Mononuclear cell (primary cell): ENCODE results near the gene RASSF7. TPM values are rescaled to one million over a fixed set of nuclear protein-coding genes. Genes with fewer than 3 reads are reported as not detected.

Experiments
- H3K27me3 ChIP-seq: 2 replicates; pipeline ENCODE4 v1.6.0; 2011; ENCODE audit warnings: low read length, control low read depth; ENCODE audit not compliant: insufficient read depth
- H3K4me1 ChIP-seq: 2 replicates; pipeline ENCODE4 v1.5.1; 2011; ENCODE audit warnings: mild to moderate bottlenecking, low read length, control low read depth; ENCODE audit not compliant: insufficient read depth
- H3K4me3 ChIP-seq: 2 replicates; pipeline ENCODE4 v1.5.1; 2011; ENCODE audit warnings: mild to moderate bottlenecking, low read length, moderate library complexity
- H3K9me3 ChIP-seq: 2 replicates; pipeline ENCODE4 v1.5.1; 2011; ENCODE audit warnings: low read depth, mild to moderate bottlenecking, control low read depth, low read length
- total RNA-seq: library from RNA; depleted of rRNA; stranded (reverse); fragments of >200 nt; gene quantifications from one replicate; pipeline ENCODE4 v1.2.3, GENCODE V29; 2012

The RASSF7 gene
- total RNA-seq, 1 donor, result 16.6 TPM

- Histone ChIP-seq H3K4me1 (peaks cover 41% of the 10 kb centered on the region), H3K9me3 (no peaks in the 10 kb centered on the region), H3K27me3 (no peaks in the 10 kb centered on the region), H3K4me3 (no peak overlapping the region)
Measured at GRCh38 chr11:538431-539051, 22.2 kb upstream of the RASSF7 start.

- Histone ChIP-seq H3K4me3 (no peak overlapping the region), H3K27me3 (no peaks in the 10 kb centered on the region), H3K4me1 (peaks cover 28% of the 10 kb centered on the region)
Measured at GRCh38 chr11:539971-540481, 20.7 kb upstream of the RASSF7 start.

GRCh38 chr11:540583-541432, 20.0 kb upstream of the RASSF7 start:
- Histone ChIP-seq H3K9me3 (no peaks in the 10 kb centered on the region), H3K4me3 (no peak overlapping the region), H3K4me1 (peaks cover 27% of the 10 kb centered on the region), H3K27me3 (no peaks in the 10 kb centered on the region)

More at GRCh38 chr11:539971-540481, 20.7 kb upstream of the RASSF7 start:
- H3K9me3 ChIP-seq, result no peaks in the 10 kb centered on the region

GRCh38 chr11:541433-541885, 19.3 kb upstream of the RASSF7 start:
- Histone ChIP-seq H3K4me1 (peaks cover 20% of the 10 kb centered on the region), H3K4me3 (no peak overlapping the region)

GRCh38 chr11:544817-545166, 16.0 kb upstream of the RASSF7 start:
- Histone ChIP-seq H3K4me3 (no peak overlapping the region), H3K4me1 (no peaks in the 10 kb centered on the region), H3K27me3 (no peaks in the 10 kb centered on the region), H3K9me3 (no peaks in the 10 kb centered on the region)

More at GRCh38 chr11:541433-541885, 19.3 kb upstream of the RASSF7 start:
- Histone ChIP-seq H3K9me3 (no peaks in the 10 kb centered on the region), H3K27me3 (no peaks in the 10 kb centered on the region)

GRCh38 chr11:545171-545570, 15.6 kb upstream of the RASSF7 start:
- Histone ChIP-seq H3K27me3 (no peaks in the 10 kb centered on the region), H3K4me3 (no peak overlapping the region), H3K4me1 (no peaks in the 10 kb centered on the region), H3K9me3 (no peaks in the 10 kb centered on the region)

GRCh38 chr11:548700-549603, 11.8 kb upstream of the RASSF7 start:
- Histone ChIP-seq H3K9me3 (no peaks in the 10 kb centered on the region), H3K4me1 (no peaks in the 10 kb centered on the region), H3K4me3 (no peak overlapping the region), H3K27me3 (no peaks in the 10 kb centered on the region)

- Histone ChIP-seq H3K4me1 (peaks cover 7% of the 10 kb centered on the region), H3K9me3 (no peaks in the 10 kb centered on the region), H3K27me3 (no peaks in the 10 kb centered on the region), H3K4me3 (no peak overlapping the region)
Measured at GRCh38 chr11:550021-550745, 10.6 kb upstream of the RASSF7 start.

- no peak overlapping the region for H3K4me3 ChIP-seq
- H3K27me3 ChIP-seq, result no peaks in the 10 kb centered on the region
- peaks cover 7% of the 10 kb centered on the region for H3K4me1 ChIP-seq
- H3K9me3 ChIP-seq, result no peaks in the 10 kb centered on the region
Measured at GRCh38 chr11:550746-551085, 10.1 kb upstream of the RASSF7 start.

GRCh38 chr11:551131-551530, 9.6 kb upstream of the RASSF7 start:
- no peaks in the 10 kb centered on the region for H3K27me3 ChIP-seq

GRCh38 chr11:551596-551995, 9.2 kb upstream of the RASSF7 start:
- Histone ChIP-seq H3K9me3 (no peaks in the 10 kb centered on the region), H3K27me3 (peaks cover 3% of the 10 kb centered on the region), H3K4me3 (no peak overlapping the region), H3K4me1 (peaks cover 7% of the 10 kb centered on the region)

More at GRCh38 chr11:551131-551530, 9.6 kb upstream of the RASSF7 start:
- H3K9me3 ChIP-seq, result no peaks in the 10 kb centered on the region
- peaks cover 7% of the 10 kb centered on the region for H3K4me1 ChIP-seq
- no peak overlapping the region for H3K4me3 ChIP-seq

GRCh38 chr11:553083-553987, 7.4 kb upstream of the RASSF7 start:
- Histone ChIP-seq H3K4me3 (no peak overlapping the region), H3K27me3 (peaks cover 8% of the 10 kb centered on the region), H3K4me1 (peaks cover 7% of the 10 kb centered on the region), H3K9me3 (no peaks in the 10 kb centered on the region)

- Histone ChIP-seq H3K9me3 (no peaks in the 10 kb centered on the region), H3K27me3 (peaks cover 8% of the 10 kb centered on the region), H3K4me1 (peaks cover 7% of the 10 kb centered on the region), H3K4me3 (no peak overlapping the region)
Measured at GRCh38 chr11:553988-554340, 6.8 kb upstream of the RASSF7 start.
